ENCODE results near the gene ARHGAP4.
A peak's percentile ranks its signal among the peaks of the same experiment; 100 is the strongest.

ARHGAP4 gene

DNA sequence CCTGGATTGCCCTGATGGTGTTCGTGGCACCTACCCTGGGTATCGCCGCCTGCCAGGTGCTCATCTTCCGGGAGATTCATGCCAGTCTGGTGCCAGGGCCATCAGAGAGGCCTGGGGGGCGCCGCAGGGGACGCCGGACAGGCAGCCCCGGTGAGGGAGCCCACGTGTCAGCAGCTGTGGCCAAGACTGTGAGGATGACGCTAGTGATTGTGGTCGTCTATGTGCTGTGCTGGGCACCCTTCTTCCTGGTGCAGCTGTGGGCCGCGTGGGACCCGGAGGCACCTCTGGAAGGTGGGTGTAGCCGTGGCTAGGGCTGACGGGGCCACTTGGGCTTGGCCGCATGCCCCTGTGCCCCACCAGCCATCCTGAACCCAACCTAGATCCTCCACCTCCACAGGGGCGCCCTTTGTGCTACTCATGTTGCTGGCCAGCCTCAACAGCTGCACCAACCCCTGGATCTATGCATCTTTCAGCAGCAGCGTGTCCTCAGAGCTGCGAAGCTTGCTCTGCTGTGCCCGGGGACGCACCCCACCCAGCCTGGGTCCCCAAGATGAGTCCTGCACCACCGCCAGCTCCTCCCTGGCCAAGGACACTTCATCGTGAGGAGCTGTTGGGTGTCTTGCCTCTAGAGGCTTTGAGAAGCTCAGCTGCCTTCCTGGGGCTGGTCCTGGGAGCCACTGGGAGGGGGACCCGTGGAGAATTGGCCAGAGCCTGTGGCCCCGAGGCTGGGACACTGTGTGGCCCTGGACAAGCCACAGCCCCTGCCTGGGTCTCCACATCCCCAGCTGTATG lies 19.7 kb downstream of the ARHGAP4 start:
- DNase-seq (ENCODE audit: low spot score), result no peak

- no peak for DNase-seq (ENCODE audit: low spot score)
These were observed 20.5 kb downstream of the ARHGAP4 start for GRCh38 chrX:153905481-153906095.

GRCh38 chrX:153903991-153904957 lies 21.8 kb downstream of the ARHGAP4 start, which contains the start of gene AVPR2:
AVPR2 (plus strand) TSS chrX:153904673; CDS start chrX:153905146, 473 bp downstream.
- no peak for DNase-seq (ENCODE audit: low spot score)

- no peak for DNase-seq (ENCODE audit: low spot score)
These were observed 22.7 kb downstream of the ARHGAP4 start for GRCh38 chrX:153903238-153903980.

DNA sequence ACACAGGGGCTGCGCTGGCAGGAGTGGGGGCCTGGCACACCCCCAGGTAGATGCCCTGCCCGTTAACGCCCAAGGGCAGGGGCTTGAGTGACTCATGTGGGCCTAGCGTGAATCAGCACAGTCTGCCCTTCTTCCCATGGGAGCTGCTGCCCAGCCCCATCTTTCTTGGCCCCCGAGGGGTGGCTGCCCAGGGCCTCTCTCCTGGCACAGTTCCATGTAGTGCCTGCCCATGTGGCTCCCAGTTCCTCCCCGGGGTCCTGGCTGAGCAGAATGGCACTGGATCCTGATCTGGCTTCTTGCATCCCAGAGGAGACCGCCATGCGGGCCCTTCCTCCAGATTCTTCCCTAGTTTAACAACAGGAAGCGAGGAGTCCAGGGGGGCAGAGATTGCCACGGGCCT lies 23.7 kb downstream of the ARHGAP4 start:
- no peak for DNase-seq (ENCODE audit: low spot score)

- DNase-seq (ENCODE audit: low spot score), result no peak
These were observed 24.3 kb downstream of the ARHGAP4 start for GRCh38 chrX:153901753-153902140.

DNA sequence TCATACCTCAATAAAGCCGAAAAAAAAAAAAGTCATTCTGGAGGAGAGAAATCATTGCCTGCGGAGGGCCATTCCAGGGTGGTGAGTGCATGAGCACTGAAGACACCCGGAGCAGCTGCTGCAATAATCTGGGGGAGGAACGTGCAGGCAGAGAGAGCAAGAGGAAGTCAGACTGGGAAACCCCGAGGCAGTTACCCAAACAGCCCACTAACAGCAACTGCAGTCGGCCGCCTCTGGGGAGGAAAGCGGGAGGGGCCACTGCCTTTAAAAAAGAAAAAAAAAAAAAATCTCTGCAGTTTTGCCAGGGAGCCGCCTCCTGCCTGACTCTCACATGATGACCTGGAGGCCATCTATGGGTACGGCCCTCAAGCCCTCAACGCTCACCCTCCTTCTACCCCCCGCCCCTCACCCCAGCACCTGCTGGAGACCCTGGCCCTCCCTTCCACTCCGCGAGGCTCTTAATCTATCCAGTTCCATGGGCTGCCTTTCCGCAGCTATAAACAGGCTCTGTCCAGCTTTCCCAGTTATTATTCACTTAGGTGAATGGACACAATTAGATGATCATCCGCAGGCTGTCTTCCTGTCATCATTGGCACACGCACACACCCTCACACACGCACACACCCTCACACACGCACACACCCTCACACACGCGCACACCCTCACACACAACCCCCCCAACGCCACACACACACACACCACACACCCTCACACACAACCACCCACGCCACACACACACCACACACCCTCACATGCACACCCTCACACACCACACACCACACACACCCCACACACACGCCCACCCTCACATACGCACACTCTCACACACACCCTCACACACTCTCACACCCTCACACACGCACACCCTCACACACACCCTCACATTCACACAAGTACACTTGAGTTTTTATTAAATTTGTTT lies 25.0 kb downstream of the ARHGAP4 start:
- peak; percentile 77 for DNase-seq (ENCODE audit: low spot score)

- DNase-seq (ENCODE audit: low spot score), result no peak
These were observed 28.2 kb downstream of the ARHGAP4 start for GRCh38 chrX:153897899-153898298.

GRCh38 chrX:153889123-153889522 lies 36.9 kb downstream of the ARHGAP4 start:
- DNase-seq (ENCODE audit: low spot score), result no peak

- DNase-seq (ENCODE audit: low spot score), result peak; percentile 22
These were observed 37.7 kb downstream of the ARHGAP4 start for GRCh38 chrX:153888344-153888743.

- no peak for DNase-seq (ENCODE audit: low spot score)
These were observed 38.7 kb downstream of the ARHGAP4 start for GRCh38 chrX:153887385-153887784.

- no peak for DNase-seq (ENCODE audit: low spot score)
These were observed 39.1 kb downstream of the ARHGAP4 start for GRCh38 chrX:153886915-153887314.

DNA sequence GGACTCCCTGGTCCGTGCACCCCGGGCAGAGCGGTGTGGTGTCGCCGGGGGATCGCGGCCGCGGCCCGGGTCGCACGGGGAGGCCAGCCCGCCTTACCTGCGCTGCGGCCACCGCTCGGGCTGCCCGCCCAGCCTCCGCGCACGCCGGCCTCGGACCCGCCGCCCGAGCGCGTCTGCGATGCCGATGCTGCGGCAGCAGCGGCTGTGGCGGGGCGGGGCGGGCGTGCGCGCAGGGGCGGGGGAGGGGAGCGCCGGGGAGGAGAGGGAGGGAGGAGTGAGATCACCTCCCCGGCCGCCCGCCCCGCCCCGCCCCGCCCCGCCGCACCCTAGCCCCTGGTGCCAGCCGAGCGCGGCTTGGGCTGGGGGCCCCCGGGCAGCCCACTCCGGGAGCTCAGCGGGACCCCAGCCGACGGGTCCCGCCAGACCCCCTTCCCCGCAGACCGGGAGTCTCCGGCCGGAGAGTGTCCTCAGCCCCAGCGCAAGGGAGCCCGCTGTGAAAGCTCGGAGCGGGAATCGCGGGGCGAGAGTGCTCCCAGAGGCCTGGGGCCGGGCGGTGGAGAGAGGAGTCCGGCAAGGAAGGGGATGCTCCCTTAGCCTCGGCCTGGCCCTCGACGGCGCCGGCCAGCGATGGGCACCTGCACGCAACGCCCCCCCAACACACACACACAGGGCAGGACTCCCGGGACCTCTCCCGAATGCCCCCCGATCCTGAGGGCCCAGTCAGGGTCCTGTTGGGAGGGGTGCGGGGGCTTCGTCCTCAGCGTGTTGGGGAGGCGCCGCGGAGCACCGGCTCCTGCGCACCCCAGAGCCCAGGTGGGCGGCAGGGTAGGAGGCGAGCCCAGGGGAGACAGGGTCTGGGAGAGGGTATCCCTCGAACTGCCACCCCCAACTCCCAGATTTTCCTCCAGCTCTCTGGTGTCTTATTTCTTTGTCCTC lies 39.8 kb downstream of the ARHGAP4 start, which contains the start of gene L1CAM:
TSS of gene L1CAM (minus strand) at position 206 of the 936 bp plus-strand sequence. CDS start 10,337 bp downstream, outside the sequence.
- DNase-seq (ENCODE audit: low spot score), result no peak

GRCh38 chrX:153885208-153885787 lies 40.8 kb downstream of the ARHGAP4 start:
- DNase-seq (ENCODE audit: low spot score), result no peak

- no peak for DNase-seq (ENCODE audit: low spot score)
These were observed 41.5 kb downstream of the ARHGAP4 start for GRCh38 chrX:153884590-153884989.

DNA sequence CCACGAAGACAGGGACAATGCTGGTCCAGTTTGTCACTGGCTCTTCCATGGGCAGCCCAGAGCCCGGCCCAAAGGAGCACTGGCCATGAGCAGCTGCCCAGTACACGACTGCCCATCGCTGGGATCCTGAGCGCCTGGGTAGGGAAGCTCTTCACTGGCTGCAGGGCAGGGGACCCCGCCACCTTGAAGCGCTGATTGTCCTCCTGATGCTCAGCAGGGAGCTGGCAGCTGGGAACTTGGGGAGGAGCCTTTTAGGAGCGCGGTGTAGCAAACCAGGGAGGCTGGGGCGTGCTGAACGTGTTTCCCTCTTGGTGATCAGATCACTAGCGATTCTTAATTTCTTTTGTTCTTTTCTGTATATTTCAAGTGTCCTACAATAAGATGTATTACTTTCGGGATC lies 41.9 kb downstream of the ARHGAP4 start:
- DNase-seq (ENCODE audit: low spot score), result no peak

- no peak for DNase-seq (ENCODE audit: low spot score)
These were observed 42.8 kb downstream of the ARHGAP4 start for GRCh38 chrX:153883163-153883843.

DNA sequence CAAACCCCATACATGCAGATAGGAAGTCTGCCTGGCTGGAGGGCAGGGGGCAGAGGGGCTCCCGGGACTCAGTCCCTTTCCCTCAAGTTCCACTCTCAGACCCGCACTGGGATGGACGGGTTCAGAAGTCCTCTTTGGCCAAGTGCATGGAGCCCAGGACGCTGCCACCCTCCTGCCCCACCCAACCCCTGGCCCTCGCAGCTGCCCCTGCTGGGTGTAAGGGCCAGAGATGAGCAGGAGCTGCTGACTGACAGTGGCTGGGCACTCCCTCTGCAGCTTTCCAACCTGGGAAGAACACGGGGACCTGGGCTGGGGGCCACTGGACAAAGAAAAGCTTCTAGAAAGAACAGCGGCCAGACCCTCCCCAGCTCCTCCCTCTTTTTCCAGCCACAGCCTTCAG lies 43.5 kb downstream of the ARHGAP4 start:
- no peak for DNase-seq (ENCODE audit: low spot score)
